MCF 10A (cell line): Measurements from ENCODE around the gene HS3ST5. TPM values are rescaled to one million over a fixed set of nuclear protein-coding genes. Genes with fewer than 3 reads are reported as not detected.

Source experiments
- BruUV-seq: library from RNA; stranded (reverse); fragments of 400-500 nt; replicated peaks from 2 replicates; lab custom pipeline; 2021; lab: Mats Ljungman, UMichigan
- CTCF ChIA-PET: fragments of 300-600 bp; sonication (Branson Sonifier 250); formaldehyde crosslinking; extraction: SDS; loops from one replicate; lab custom pipeline; 2021; ENCODE audit warnings: antibody characterized with exemption, inconsistent platforms; lab: Yijun Ruan, JAX
- POLR2A ChIA-PET: fragments of 300-600, 350-650 bp; sonication (Branson Sonifier 250); formaldehyde crosslinking; extraction: SDS; loops from one replicate; lab custom pipeline; 2020; ENCODE audit warnings: antibody characterized with exemption, inconsistent platforms; lab: Yijun Ruan, JAX
- DNase-seq: peaks from one replicate; pipeline ENCODE4 v3.0.0-alpha.2; 2018; ENCODE audit not compliant: unreplicated experiment
- H3K27ac Mint-ChIP-seq: one replicate; pipeline ENCODE4 v1.8.0; 2022; ENCODE audit warnings: mild to moderate bottlenecking, low read depth, mixed read lengths; ENCODE audit not compliant: unreplicated experiment
- H3K27me3 Mint-ChIP-seq: one replicate; pipeline ENCODE4 v1.8.0; 2022; ENCODE audit warnings: mixed read lengths; ENCODE audit not compliant: insufficient read depth, unreplicated experiment
- H3K36me3 Mint-ChIP-seq: one replicate; pipeline ENCODE4 v1.8.0; 2022; ENCODE audit warnings: mild to moderate bottlenecking, moderate library complexity, mixed read lengths; ENCODE audit not compliant: insufficient read depth, unreplicated experiment
- H3K4me1 Mint-ChIP-seq: one replicate; pipeline ENCODE4 v1.8.0; 2022; ENCODE audit warnings: mixed read lengths; ENCODE audit not compliant: insufficient read depth, unreplicated experiment
- H3K4me3 Mint-ChIP-seq: one replicate; pipeline ENCODE4 v1.8.0; 2022; ENCODE audit warnings: mild to moderate bottlenecking, moderate library complexity, mixed read lengths; ENCODE audit not compliant: unreplicated experiment
- H3K9me3 Mint-ChIP-seq: one replicate; pipeline ENCODE4 v1.8.0; 2022; ENCODE audit warnings: mixed read lengths; ENCODE audit not compliant: unreplicated experiment
- CTCF ChIP-seq: fragments of 200-600 bp; IDR thresholded peaks from one replicate; pipeline ENCODE4 v1.8.0; 2022; ENCODE audit warnings: antibody characterized with exemption, mild to moderate bottlenecking; ENCODE audit not compliant: unreplicated experiment
- intact Hi-C: fragments of 100-400 bp; cut with micrococcal nuclease; formaldehyde crosslinking; loops from 2 replicates; pipeline ENCODE4 v1.14.1; 2022
- total RNA-seq: library from RNA; stranded (reverse); gene quantifications from 2 replicates; pipeline ENCODE4 v1.2.3, GENCODE V29; 2022

HS3ST5 gene
- total RNA-seq, 1 experiment from 2014 or later = not detected

DNA sequence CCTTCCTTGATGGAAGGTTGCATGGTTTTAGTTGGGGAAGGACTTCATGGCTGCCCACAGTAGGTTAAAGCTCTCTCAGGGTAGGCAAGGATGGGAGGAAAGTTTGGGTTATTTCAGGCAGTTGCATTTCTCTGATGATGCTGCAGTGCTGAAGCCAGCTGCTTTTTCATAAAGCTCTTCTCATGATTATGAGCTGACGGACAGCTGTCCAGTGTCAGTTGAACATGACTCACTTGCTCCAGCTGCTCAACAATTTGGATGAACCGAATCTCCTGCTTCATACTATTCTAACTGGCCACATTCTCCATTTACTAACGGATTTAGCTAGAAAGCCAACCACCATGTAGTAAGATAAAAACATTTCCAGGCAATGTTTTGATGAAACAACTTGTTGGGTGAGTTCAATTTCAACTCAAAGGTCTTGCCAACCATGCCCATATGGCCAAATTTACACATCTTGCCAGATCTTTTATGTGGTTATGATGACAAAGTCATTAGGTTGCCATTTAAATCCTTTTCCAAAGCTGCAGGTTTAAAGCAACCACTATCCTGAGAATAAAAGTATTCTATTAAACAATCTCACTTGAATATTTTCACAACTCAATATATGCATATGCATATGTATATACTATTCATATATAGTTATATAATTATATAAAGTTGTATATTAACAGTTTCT, 125.9 kb downstream of the HS3ST5 start:
- ChIA-PET CTCF (no interaction called here), POLR2A (no interaction called here)
- Mint-ChIP-seq H3K4me1 (no peaks in the 10 kb centered on the region), H3K4me3 (no peak overlapping the region), H3K9me3 (no peaks in the 10 kb centered on the region), H3K27me3 (peaks cover 96% of the 10 kb centered on the region), H3K27ac (no peak overlapping the region), H3K36me3 (no peaks in the 10 kb centered on the region)
- no peak for DNase-seq
- no TSS peak for BruUV-seq
- intact Hi-C loops = no loop called here
- TF ChIP-seq CTCF = no peak

GRCh38 chr6:114210467-114210866, 132.4 kb downstream of the HS3ST5 start:
- TF ChIP-seq CTCF = no peak
- Mint-ChIP-seq H3K4me3 (no peak overlapping the region), H3K4me1 (no peaks in the 10 kb centered on the region), H3K9me3 (no peaks in the 10 kb centered on the region), H3K27ac (no peak overlapping the region), H3K36me3 (no peaks in the 10 kb centered on the region), H3K27me3 (peaks cover 68% of the 10 kb centered on the region)
- BruUV-seq = no TSS peak
- intact Hi-C loops = no loop called here
- POLR2A ChIA-PET = no interaction called here
- DNase-seq = no peak
- CTCF ChIA-PET = no interaction called here

DNA sequence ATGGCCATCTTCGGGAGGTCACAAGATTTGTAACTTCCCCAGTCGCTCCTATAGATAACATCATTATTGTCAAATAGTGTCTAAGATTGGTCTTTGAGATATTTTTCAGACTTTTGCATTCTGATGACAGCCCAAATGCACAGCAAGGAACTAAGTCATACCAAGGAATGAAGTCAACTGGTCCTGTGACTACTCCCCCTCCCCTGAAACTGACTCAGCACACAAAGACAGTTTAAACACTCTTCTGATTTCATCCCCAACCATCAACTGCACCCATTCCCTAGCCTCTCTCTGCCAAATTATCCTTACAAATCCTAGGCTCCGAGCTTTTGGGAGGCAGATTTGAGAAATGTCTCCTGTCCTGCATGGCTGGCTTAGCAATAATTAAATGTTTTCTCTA, 139.4 kb downstream of the HS3ST5 start:
- peaks cover 59% of the 10 kb centered on the region for H3K27me3 Mint-ChIP-seq
- no TSS peak for BruUV-seq
- H3K36me3 Mint-ChIP-seq = no peaks in the 10 kb centered on the region
- no peak overlapping the region for H3K27ac Mint-ChIP-seq
- TF ChIP-seq CTCF = no peak
- no peaks in the 10 kb centered on the region for H3K4me1 Mint-ChIP-seq
- intact Hi-C loops = no loop called here
- no peaks in the 10 kb centered on the region for H3K9me3 Mint-ChIP-seq
- H3K4me3 Mint-ChIP-seq = no peak overlapping the region
- ChIA-PET CTCF (interaction anchor here (0.6 to 0.8 kb wide), 2 partner anchors 14 to 67 kb away, joined by 3 read pairs; no protein-coding TSS in a partner anchor), POLR2A (no interaction called here)
- DNase-seq = no peak

- no peak for DNase-seq
- BruUV-seq = no TSS peak
- no peaks in the 10 kb centered on the region for H3K9me3 Mint-ChIP-seq
- TF ChIP-seq CTCF = no peak
- CTCF ChIA-PET = interaction anchor here (0.6 kb wide), 1 partner anchor 12 kb away, joined by 3 read pairs; no protein-coding TSS in a partner anchor
- H3K27ac Mint-ChIP-seq = no peak overlapping the region
- H3K36me3 Mint-ChIP-seq = no peaks in the 10 kb centered on the region
- no peak overlapping the region for H3K4me3 Mint-ChIP-seq
- POLR2A ChIA-PET = no interaction called here
- no peaks in the 10 kb centered on the region for H3K4me1 Mint-ChIP-seq
- intact Hi-C loops = no loop called here
- H3K27me3 Mint-ChIP-seq = peaks cover 69% of the 10 kb centered on the region
Observed at GRCh38 chr6:114202389-114202788, 140.4 kb downstream of the HS3ST5 start.
